PC-3 (cell line): ENCODE results near the gene AAMDC. TPM values are rescaled to one million over a fixed set of nuclear protein-coding genes. Genes with fewer than 3 reads are reported as not detected.

Experiments
- ATAC-seq: fragments of 200-7000 bp; cut with Tn5 transposase; 2 replicates; pipeline ENCODE4 v1.9.1; 2020; ENCODE audit warnings: mild to moderate bottlenecking, moderate library complexity
- BruUV-seq: library from RNA; stranded (reverse); fragments of 400-500 nt; replicated peaks from 2 replicates; lab custom pipeline; 2021; lab: Mats Ljungman, UMichigan
- CTCF ChIA-PET: fragments of 300-600 bp; sonication (Branson Sonifier 250); formaldehyde crosslinking; loops from one replicate; lab custom pipeline; 2022; ENCODE audit warnings: antibody characterized with exemption; lab: Charles Lee
- POLR2A ChIA-PET: fragments of 300-600 bp; sonication (Branson Sonifier 250); formaldehyde crosslinking; loops from one replicate; lab custom pipeline; 2022; ENCODE audit warnings: antibody characterized with exemption; ENCODE audit not compliant: unreplicated experiment; lab: Charles Lee
- DNase-seq: peaks from one replicate; pipeline ENCODE4 v3.0.0-alpha.2; 2015
- H2AFZ ChIP-seq: fragments of 300-600 bp; sonication (generic); 2 replicates; pipeline ENCODE4 v1.6.0; 2016; ENCODE audit warnings: antibody characterized with exemption, low read length
- H3F3A ChIP-seq: fragments of 300-600 bp; sonication (generic); one replicate; pipeline ENCODE4 v1.6.0; 2017; ENCODE audit warnings: antibody characterized with exemption, low read length, control low read depth, mild to moderate bottlenecking; ENCODE audit not compliant: unreplicated experiment
- H3K27ac ChIP-seq: fragments of 300-600 bp; sonication (generic); 2 replicates; pipeline ENCODE4 v1.5.1; 2016; ENCODE audit warnings: mild to moderate bottlenecking, low read length
- H3K27me3 ChIP-seq: fragments of 300-600 bp; sonication (generic); 2 replicates; pipeline ENCODE4 v1.6.1; 2016; ENCODE audit warnings: low read length, mixed read lengths
- H3K36me3 ChIP-seq: fragments of 300-600 bp; sonication (generic); 2 replicates; pipeline ENCODE4 v1.6.1; 2016; ENCODE audit warnings: low read depth, mixed run types, low read length, mixed read lengths
- H3K4me1 ChIP-seq: fragments of 300-600 bp; sonication (generic); 2 replicates; pipeline ENCODE4 v1.5.1; 2016; ENCODE audit warnings: low read length; ENCODE audit not compliant: insufficient read depth
- H3K4me2 ChIP-seq: fragments of 300-600 bp; sonication (generic); 2 replicates; pipeline ENCODE4 v1.6.0; 2016; ENCODE audit warnings: low read length
- H3K4me3 ChIP-seq: fragments of 300-600 bp; sonication (generic); 2 replicates; pipeline ENCODE4 v1.5.1; 2016; ENCODE audit warnings: mild to moderate bottlenecking, low read length, mixed read lengths
- H3K79me2 ChIP-seq: fragments of 300-600 bp; sonication (generic); 2 replicates; pipeline ENCODE4 v1.6.1; 2017; ENCODE audit warnings: low read length, mixed read lengths
- H3K9ac ChIP-seq: fragments of 300-600 bp; sonication (generic); 2 replicates; pipeline ENCODE4 v1.6.0; 2016; ENCODE audit warnings: mild to moderate bottlenecking, low read length
- H3K9me2 ChIP-seq: fragments of 300-600 bp; sonication (generic); replicated peaks from 2 replicates; pipeline ENCODE4 v1.6.1; 2016; ENCODE audit warnings: mixed run types, low read length, mixed read lengths
- H3K9me3 ChIP-seq: fragments of 300-600 bp; sonication (generic); 2 replicates; pipeline ENCODE4 v1.6.1; 2016; ENCODE audit warnings: low read length, mixed read lengths
- H4K20me1 ChIP-seq: fragments of 300-600 bp; sonication (generic); 2 replicates; pipeline ENCODE4 v1.6.1; 2016; ENCODE audit warnings: low read length, mixed read lengths
- EZH2 ChIP-seq: fragments of 300-600 bp; sonication (generic); IDR thresholded peaks from one replicate; pipeline ENCODE4 v1.6.1; 2017; ENCODE audit warnings: antibody characterized with exemption, mild to moderate bottlenecking, low read length; ENCODE audit not compliant: unreplicated experiment
- EZH2phosphoT487 ChIP-seq: fragments of 300-600 bp; sonication (generic); IDR thresholded peaks from 2 replicates; pipeline ENCODE4 v1.6.1; 2018; ENCODE audit warnings: mild to moderate bottlenecking, antibody characterized with exemption, low read length, borderline replicate concordance
- intact Hi-C: fragments of 100-400 bp; cut with micrococcal nuclease; formaldehyde crosslinking; loops from 2 replicates; pipeline ENCODE4 v1.9.0; 2023
- total RNA-seq: library from RNA; depleted of rRNA; stranded (reverse); fragments of >200 nt; gene quantifications from 2 replicates; pipeline ENCODE4 v1.2.3, GENCODE V29; 2014
- TF ChIP-seq, protein P1 (sequence below): fragments of 300-600 bp; sonication (generic); conservative IDR thresholded peaks from 2 replicates; pipeline ENCODE4 v1.5.1; 2017; ENCODE audit warnings: antibody characterized with exemption, low read depth, mild to moderate bottlenecking, low read length

Gene AAMDC
- total RNA-seq, 1 experiment from 2014 or later, result 18.0 TPM

DNA sequence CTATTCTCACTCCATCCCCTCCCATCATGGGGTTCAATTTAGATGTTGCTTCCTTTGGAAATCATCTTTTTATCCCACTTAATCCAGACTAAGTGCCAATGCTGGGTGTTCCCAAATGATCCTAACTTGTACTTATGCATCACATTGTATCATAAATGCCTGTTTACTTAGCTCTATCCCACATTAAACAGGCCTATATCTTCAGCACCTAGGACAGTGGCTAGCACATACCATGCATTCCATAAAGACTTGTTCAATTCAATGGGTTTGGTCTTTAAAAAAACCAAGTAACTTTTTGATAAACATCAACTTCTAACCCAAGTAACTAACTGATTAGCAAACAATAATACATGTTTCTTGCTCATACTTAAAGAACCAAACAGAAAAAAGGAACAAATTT lies 41.0 kb upstream of the AAMDC start:
- peak; percentile 49 for ATAC-seq
- DNase-seq, result peak; percentile 68
- Histone ChIP-seq H3K4me2 (no peak overlapping the region), H3K36me3 (peaks cover 4% of the 10 kb centered on the region; the same call in 1 of the 2 replicates), H3K79me2 (peaks cover 24% of the 10 kb centered on the region), H4K20me1 (peaks cover 26% of the 10 kb centered on the region; the same call in 1 of the 2 replicates), H3K9ac (no peak overlapping the region), H3K9me2 (no peaks in the 10 kb centered on the region), H3K9me3 (no peaks in the 10 kb centered on the region), H3K4me1 (no peaks in the 10 kb centered on the region), H3F3A (no peaks in the 10 kb centered on the region), H3K27ac (no peak overlapping the region), H3K27me3 (no peaks in the 10 kb centered on the region), H2AFZ (no peak overlapping the region), H3K4me3 (no peak overlapping the region)
- ChIA-PET CTCF (no interaction called here), POLR2A (no interaction called here)
- no peak for TF ChIP-seq EZH2phosphoT487
- TF ChIP-seq EZH2, result no peak
- TF ChIP-seq, protein P1, sequence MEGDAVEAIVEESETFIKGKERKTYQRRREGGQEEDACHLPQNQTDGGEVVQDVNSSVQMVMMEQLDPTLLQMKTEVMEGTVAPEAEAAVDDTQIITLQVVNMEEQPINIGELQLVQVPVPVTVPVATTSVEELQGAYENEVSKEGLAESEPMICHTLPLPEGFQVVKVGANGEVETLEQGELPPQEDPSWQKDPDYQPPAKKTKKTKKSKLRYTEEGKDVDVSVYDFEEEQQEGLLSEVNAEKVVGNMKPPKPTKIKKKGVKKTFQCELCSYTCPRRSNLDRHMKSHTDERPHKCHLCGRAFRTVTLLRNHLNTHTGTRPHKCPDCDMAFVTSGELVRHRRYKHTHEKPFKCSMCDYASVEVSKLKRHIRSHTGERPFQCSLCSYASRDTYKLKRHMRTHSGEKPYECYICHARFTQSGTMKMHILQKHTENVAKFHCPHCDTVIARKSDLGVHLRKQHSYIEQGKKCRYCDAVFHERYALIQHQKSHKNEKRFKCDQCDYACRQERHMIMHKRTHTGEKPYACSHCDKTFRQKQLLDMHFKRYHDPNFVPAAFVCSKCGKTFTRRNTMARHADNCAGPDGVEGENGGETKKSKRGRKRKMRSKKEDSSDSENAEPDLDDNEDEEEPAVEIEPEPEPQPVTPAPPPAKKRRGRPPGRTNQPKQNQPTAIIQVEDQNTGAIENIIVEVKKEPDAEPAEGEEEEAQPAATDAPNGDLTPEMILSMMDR, result no peak
- BruUV-seq, result no TSS peak
- intact Hi-C loops, result no loop called here

DNA sequence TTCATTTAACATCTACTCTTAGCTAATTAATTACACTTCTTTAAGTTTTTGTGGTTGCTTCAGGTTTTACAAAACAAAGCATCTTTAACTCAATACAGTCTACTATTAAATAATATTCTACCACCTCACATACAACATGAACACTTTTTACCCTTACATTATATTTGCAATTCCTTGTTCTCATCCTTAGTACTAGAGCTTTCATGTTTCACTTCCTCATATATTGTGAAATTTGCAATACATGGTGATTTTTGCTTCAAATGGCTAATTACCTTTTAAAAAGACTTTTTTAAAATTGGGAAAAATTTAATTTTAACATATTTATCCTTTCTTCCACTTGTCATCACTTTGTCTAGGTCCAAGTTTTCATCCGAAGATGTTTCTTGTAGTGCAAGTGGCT lies 37.9 kb upstream of the AAMDC start:
- DNase-seq (no peak), ATAC-seq (no peak)
- BruUV-seq, result no TSS peak
- intact Hi-C loops, result no loop called here
- H3K9me3 ChIP-seq, result no peaks in the 10 kb centered on the region
- H3K4me2 ChIP-seq, result no peak overlapping the region
- no peaks in the 10 kb centered on the region for H3K27me3 ChIP-seq
- no peak overlapping the region for H2AFZ ChIP-seq
- H3K4me1 ChIP-seq, result no peaks in the 10 kb centered on the region
- H4K20me1 ChIP-seq, result peaks cover 21% of the 10 kb centered on the region
- no peak overlapping the region for H3K4me3 ChIP-seq
- peaks cover 34% of the 10 kb centered on the region for H3K79me2 ChIP-seq
- H3K27ac ChIP-seq, result no peak overlapping the region
- H3F3A ChIP-seq, result no peaks in the 10 kb centered on the region
- H3K9ac ChIP-seq, result no peak overlapping the region
- TF ChIP-seq EZH2phosphoT487 (no peak), EZH2 (no peak)
- TF ChIP-seq, protein P1, result no peak
- H3K9me2 ChIP-seq, result no peaks in the 10 kb centered on the region
- ChIA-PET CTCF (no interaction called here), POLR2A (no interaction called here)
- no peaks in the 10 kb centered on the region for H3K36me3 ChIP-seq

DNA sequence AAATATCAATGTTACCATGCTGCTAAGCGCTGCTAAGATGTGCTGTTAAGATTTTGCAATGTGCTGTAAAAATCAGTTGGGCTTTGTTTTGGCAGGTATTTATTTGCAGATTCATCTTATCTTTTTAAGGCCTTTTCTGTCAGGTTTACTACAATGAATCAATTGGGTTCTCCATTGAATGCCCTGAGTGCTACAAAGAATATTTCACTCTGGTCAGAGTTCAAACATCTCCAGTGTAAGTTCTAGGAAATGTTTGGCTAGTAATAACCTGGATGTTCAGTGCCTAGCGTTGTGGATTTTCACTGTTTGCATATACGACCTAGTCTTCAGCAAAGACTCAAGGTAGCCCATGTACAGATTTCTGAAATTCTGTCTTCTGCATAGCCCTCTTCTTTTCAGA lies 36.4 kb upstream of the AAMDC start:
- Histone ChIP-seq H3K79me2 (peaks cover 49% of the 10 kb centered on the region), H3K27ac (no peak overlapping the region), H3F3A (no peaks in the 10 kb centered on the region), H3K27me3 (no peaks in the 10 kb centered on the region), H3K36me3 (no peaks in the 10 kb centered on the region), H3K9ac (no peak overlapping the region), H3K4me1 (no peaks in the 10 kb centered on the region), H3K4me2 (no peak overlapping the region), H4K20me1 (peaks cover 25% of the 10 kb centered on the region), H2AFZ (no peak overlapping the region), H3K9me3 (no peaks in the 10 kb centered on the region), H3K9me2 (no peaks in the 10 kb centered on the region), H3K4me3 (no peak overlapping the region)
- ChIA-PET POLR2A (no interaction called here), CTCF (interaction anchor here (0.5 kb wide), 1 partner anchor 919 kb away, joined by 10 read pairs; no protein-coding TSS in a partner anchor)
- BruUV-seq, result no TSS peak
- DNase-seq, result no peak
- TF ChIP-seq EZH2 (no peak), EZH2phosphoT487 (no peak)
- TF ChIP-seq, protein P1, result no peak
- intact Hi-C loops, result no loop called here
- ATAC-seq, result no peak
